ENCODE results near the gene CABYR. TPM values are rescaled to one million over a fixed set of nuclear protein-coding genes. Genes with fewer than 3 reads are reported as not detected.

CABYR gene
- total and polyA plus RNA-seq, 10 donors, result 0.56 to 2.3 (median 1.4) TPM; not detected in 1

- DNase-seq, result no peak
- intact Hi-C loops (cut with DNase I; ENCODE audit: low total_unique reads), result no loop called here
- Histone ChIP-seq H3K4me3 (no peak overlapping the region), H3K36me3 (peaks cover 0 to 59% (median 5%) of the 10 kb centered on the region in 6 donors), H3K27me3 (replicated peaks in 1 of 7) (no peaks in the 10 kb centered on the region), H3K9me3 (no peaks in the 10 kb centered on the region), H3K27ac (no peak overlapping the region), H3K4me1 (peaks cover 0 to 26% (median 0%) of the 10 kb centered on the region in 6 donors)
- TF ChIP-seq POLR2AphosphoS5 (IDR thresholded peaks at IDR 0.05), result no peak
- no peak for TF ChIP-seq POLR2A (IDR thresholded peaks at IDR 0.05)
- TF ChIP-seq CTCF (IDR thresholded peaks at IDR 0.05 in 8 of 11, conservative IDR thresholded peaks at IDR 0.05 in 3 of 11), result no peak
- WGBS, 5 donors, result 97 to 98% (median 98%) methylated on average over 13 of the region's 13 CpGs
Measured at GRCh38 chr18:24090876-24091275, 48.0 kb upstream of the CABYR start.

DNA sequence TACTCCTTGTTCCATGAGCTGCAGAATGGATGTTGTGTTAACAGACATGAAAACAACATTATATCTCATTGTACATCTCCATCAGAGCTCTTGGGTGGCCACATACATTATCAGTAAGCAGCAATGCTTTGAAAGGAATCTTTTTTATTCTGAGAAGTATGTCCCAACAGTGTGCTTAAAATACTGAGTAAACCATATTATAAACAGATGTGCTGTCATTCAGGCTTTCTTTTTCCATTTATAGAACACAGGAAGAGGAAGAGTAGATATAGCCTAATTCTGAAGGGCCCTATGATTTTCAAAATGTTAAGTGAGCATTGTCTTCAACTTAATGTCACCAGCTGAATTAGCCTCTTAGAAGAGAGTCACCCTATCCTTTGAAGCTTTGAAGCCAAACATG is 44.3 kb upstream of the CABYR start:
- no peak for DNase-seq
- H3K4me3 ChIP-seq, result no peak overlapping the region
- peaks cover 0 to 16% (median 0%) of the 10 kb centered on the region in 6 donors for H3K4me1 ChIP-seq
- intact Hi-C loops (cut with DNase I; ENCODE audit: low total_unique reads), result no loop called here
- H3K9me3 ChIP-seq, result peaks cover 0 to 15% (median 13%) of the 10 kb centered on the region in 8 donors
- H3K36me3 ChIP-seq, result peaks cover 0 to 43% (median 7%) of the 10 kb centered on the region in 6 donors
- H3K27ac ChIP-seq, result no peak overlapping the region
- no peaks in the 10 kb centered on the region for H3K27me3 ChIP-seq (replicated peaks in 1 of 7)
- TF ChIP-seq POLR2A (IDR thresholded peaks at IDR 0.05) (no peak), CTCF (IDR thresholded peaks at IDR 0.05 in 8 of 11, conservative IDR thresholded peaks at IDR 0.05 in 3 of 11) (no peak), POLR2AphosphoS5 (IDR thresholded peaks at IDR 0.05) (no peak)

DNA sequence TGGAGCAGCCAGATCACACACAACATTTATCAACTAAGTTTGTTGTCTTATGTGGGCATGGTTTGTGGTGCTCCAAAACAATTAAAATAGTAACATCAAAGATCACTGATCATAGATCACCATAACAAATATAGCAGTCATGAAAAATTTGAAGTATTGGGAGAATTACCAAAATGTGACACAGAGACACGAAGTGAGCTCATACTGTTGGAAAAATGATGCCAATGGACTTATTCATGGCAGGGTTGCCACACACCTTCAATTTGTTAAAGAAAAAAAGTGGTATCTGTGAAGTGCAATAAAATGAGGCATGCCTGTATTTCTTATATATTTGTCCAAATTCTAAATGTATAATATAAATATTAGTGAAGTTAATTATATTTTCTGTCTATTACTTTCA is 42.9 kb upstream of the CABYR start:
- intact Hi-C loops (cut with DNase I; ENCODE audit: low total_unique reads), result no loop called here
- no peak for TF ChIP-seq POLR2AphosphoS5 (IDR thresholded peaks at IDR 0.05)
- no peak for TF ChIP-seq CTCF (IDR thresholded peaks at IDR 0.05 in 8 of 11, conservative IDR thresholded peaks at IDR 0.05 in 3 of 11)
- TF ChIP-seq POLR2A (IDR thresholded peaks at IDR 0.05), result no peak
- no peaks in the 10 kb centered on the region for H3K27me3 ChIP-seq (replicated peaks in 1 of 7)
- WGBS, 5 donors, result 92 to 99% (median 96%) methylated on average over 1 of the region's 1 CpG
- H3K27ac ChIP-seq, result no peak overlapping the region
- no peak for DNase-seq
- no peak overlapping the region for H3K4me3 ChIP-seq
- peaks cover 0 to 16% (median 0%) of the 10 kb centered on the region in 6 donors for H3K4me1 ChIP-seq
- H3K36me3 ChIP-seq, result peaks cover 0 to 35% (median 7%) of the 10 kb centered on the region in 6 donors
- peaks cover 0 to 15% (median 13%) of the 10 kb centered on the region in 8 donors for H3K9me3 ChIP-seq

DNA sequence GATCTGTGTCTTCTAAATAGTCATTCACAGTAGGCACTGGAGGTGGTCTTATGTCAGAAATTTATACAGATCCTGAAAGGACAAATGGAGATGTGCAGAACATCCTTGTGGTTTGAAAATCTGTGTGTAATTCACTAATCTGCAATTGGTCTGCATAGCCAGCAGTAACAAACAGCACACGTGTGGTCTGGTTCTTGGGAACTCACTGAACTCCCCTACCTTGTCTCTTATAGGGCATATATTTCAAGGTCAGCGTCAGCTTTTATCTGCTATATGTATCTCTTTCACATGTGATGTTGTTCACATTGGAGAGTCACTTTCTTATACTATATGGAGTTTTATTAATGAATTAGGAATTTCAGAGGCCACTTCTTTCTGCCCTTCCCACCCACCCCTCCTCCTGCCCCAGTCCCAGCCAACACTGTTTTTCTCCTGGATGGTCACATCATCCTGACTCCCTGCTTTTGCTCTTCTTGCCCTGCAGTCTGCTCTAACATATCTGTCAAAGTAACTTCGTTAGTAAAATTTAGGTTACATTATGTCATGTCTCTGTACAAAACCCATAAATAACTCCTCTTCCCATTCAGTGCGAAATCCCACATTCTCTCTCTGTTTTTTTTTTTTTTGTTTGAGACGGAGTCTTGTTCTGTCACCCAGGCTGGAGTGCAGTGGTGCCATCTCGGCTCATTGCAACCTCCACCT is 35.4 kb upstream of the CABYR start:
- intact Hi-C loops (cut with DNase I; ENCODE audit: low total_unique reads), result no loop called here
- 77 to 89% (median 84%) methylated on average over 6 of the region's 6 CpGs for WGBS, 5 donors
- H3K9me3 ChIP-seq, result no peaks in the 10 kb centered on the region
- TF ChIP-seq POLR2AphosphoS5 (IDR thresholded peaks at IDR 0.05), result no peak
- TF ChIP-seq POLR2A (IDR thresholded peaks at IDR 0.05), result no peak
- TF ChIP-seq CTCF (IDR thresholded peaks at IDR 0.05 in 8 of 11, conservative IDR thresholded peaks at IDR 0.05 in 3 of 11), result no peak
- no peak overlapping the region for H3K27ac ChIP-seq
- peaks cover 0 to 22% (median 0%) of the 10 kb centered on the region in 6 donors for H3K36me3 ChIP-seq
- no peak for DNase-seq
- H3K4me1 ChIP-seq, result no peaks in the 10 kb centered on the region
- no peaks in the 10 kb centered on the region for H3K27me3 ChIP-seq (replicated peaks in 1 of 7)
- no peak overlapping the region for H3K4me3 ChIP-seq
